ENCODE measurements around the gene KCNJ6.

GRCh38 chr21:37702241-37702640, 214.0 kb downstream of the KCNJ6 start:
- TF ChIP-seq CTCF (IDR thresholded peaks at IDR 0.05; ENCODE audit: control extremely low read depth in 1 of 3, insufficient read depth in 1 of 3, low read depth in 1 of 3, low read length in 3 of 3) (no peak), CHD2 (IDR thresholded peaks at IDR 0.05; ENCODE audit: low read length) (no peak), CEBPB (IDR thresholded peaks at IDR 0.05; ENCODE audit: low read depth, low read length) (no peak), NRF1 (IDR thresholded peaks at IDR 0.05; ENCODE audit: low read depth, low read length) (no peak), TBP (IDR thresholded peaks at IDR 0.05; ENCODE audit: low read depth, low read length) (no peak), POLR2AphosphoS5 (IDR thresholded peaks at IDR 0.05; ENCODE audit: low read depth, low read length) (no peak), GTF2F1 (IDR thresholded peaks at IDR 0.05; ENCODE audit: borderline replicate concordance, low read depth, low read length) (no peak), MAFK (IDR thresholded peaks at IDR 0.05; ENCODE audit: low read depth, low read length) (no peak), EZH2 (IDR thresholded peaks at IDR 0.05; ENCODE audit: low read depth, low read length, severe bottlenecking) (no peak), TCF12 (IDR thresholded peaks at IDR 0.05; ENCODE audit: low read depth, low read length) (no peak), POU5F1 (IDR thresholded peaks at IDR 0.05; ENCODE audit: low read depth, low read length) (no peak), POLR2A (IDR thresholded peaks at IDR 0.05; ENCODE audit: control extremely low read depth in 1 of 2, low read depth in 2 of 2, low read length in 2 of 2) (no peak), BCL11A (IDR thresholded peaks at IDR 0.05; ENCODE audit: low read depth in 2 of 2, low read length in 2 of 2) (no peak), BRCA1 (IDR thresholded peaks at IDR 0.05; ENCODE audit: low read depth, low read length) (no peak)
